Measurements from ENCODE around the gene CEP128. TPM values are rescaled to one million over a fixed set of nuclear protein-coding genes. Genes with fewer than 3 reads are reported as not detected.

CEP128 gene
- total RNA-seq, 1 experiment from 2014 or later = 27.3 TPM

DNA sequence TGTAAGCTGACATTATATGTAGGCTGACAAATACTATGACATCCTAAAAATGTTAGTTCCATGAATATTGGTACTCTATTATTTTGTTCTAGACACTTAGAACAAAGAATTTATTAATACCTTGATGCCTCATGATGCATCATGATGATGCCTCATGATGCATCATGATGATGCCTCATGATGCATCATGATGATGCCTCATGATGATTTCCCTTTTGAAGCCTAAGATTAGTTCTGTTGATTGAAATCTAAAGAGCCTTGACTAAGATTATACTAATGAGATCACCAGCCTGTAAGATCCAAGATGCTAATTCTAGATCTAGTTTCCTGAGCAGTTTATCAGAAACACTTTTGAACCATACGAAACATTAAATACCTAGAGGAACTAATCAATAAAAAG is 4.6 kb upstream of the CEP128 start:
- POLR2A ChIA-PET (ENCODE audit: low non-redundant PET) = no interaction called here
- Histone ChIP-seq H3K27me3 (replicated peaks; ENCODE audit: insufficient read depth, low read depth, low read length, poor library complexity) (peaks cover 19% of the 10 kb centered on the region), H3K9me3 (ENCODE audit: low read depth, low read length, poor library complexity, severe bottlenecking) (no peaks in the 10 kb centered on the region), H3K4me1 (ENCODE audit: insufficient read depth, low read length, poor library complexity, severe bottlenecking) (no peaks in the 10 kb centered on the region), H3K27ac (ENCODE audit: low read depth, low read length, poor library complexity, severe bottlenecking) (no peak overlapping the region), H3K36me3 (ENCODE audit: insufficient read depth, low read length, poor library complexity, severe bottlenecking) (no peaks in the 10 kb centered on the region), H3K4me3 (ENCODE audit: low read depth, low read length, poor library complexity, severe bottlenecking) (no peak overlapping the region)
- CTCF ChIA-PET = no interaction called here
- no peak for DNase-seq (ENCODE audit: low spot score)
- TF ChIP-seq EZH2 (IDR thresholded peaks at IDR 0.05; ENCODE audit: borderline replicate concordance, low read depth, low read length, poor library complexity, severe bottlenecking) = no peak
- TF ChIP-seq, protein P1, sequence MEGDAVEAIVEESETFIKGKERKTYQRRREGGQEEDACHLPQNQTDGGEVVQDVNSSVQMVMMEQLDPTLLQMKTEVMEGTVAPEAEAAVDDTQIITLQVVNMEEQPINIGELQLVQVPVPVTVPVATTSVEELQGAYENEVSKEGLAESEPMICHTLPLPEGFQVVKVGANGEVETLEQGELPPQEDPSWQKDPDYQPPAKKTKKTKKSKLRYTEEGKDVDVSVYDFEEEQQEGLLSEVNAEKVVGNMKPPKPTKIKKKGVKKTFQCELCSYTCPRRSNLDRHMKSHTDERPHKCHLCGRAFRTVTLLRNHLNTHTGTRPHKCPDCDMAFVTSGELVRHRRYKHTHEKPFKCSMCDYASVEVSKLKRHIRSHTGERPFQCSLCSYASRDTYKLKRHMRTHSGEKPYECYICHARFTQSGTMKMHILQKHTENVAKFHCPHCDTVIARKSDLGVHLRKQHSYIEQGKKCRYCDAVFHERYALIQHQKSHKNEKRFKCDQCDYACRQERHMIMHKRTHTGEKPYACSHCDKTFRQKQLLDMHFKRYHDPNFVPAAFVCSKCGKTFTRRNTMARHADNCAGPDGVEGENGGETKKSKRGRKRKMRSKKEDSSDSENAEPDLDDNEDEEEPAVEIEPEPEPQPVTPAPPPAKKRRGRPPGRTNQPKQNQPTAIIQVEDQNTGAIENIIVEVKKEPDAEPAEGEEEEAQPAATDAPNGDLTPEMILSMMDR (conservative IDR thresholded peaks at IDR 0.05; ENCODE audit: low read depth, low read length) = no peak
- intact Hi-C loops (cut with micrococcal nuclease; ENCODE audit: unreplicated experiment) = no loop called here
- no TSS peak for BruUV-seq (replicated peaks)

DNA sequence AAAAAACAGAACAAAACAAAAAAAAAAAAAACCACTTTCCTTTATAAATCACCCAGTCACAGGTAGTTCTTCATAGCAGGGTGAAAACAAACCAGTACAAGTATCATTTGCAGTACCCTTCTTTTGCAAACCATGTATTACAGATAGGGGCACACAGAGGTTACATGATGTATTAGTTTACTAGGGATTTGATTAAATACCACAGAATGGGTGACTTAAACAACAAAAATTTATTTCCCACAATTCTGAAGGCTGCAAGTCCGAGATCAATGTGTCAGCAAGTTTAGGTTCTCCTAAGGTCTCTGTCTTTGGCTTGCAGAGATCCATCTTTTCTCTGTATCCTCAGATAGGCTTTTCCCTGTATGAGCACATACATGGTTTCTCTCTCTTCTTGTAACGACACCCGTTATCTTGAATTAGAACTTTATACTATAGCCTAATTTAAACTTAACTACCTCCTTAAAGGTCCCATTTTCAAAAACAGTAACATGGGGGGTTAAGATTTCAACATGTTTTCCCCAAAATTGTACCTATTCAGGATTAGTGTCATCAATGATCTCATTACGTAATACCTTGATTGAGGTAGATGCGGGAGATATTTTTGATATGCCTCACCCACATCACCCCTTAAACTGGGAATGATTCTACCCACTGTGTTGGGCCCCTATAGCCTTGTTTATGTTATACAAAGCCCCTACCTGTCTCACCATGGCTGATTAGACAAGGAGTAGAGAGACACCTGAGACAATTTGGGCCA is 3.5 kb upstream of the CEP128 start:
- Histone ChIP-seq H3K27me3 (replicated peaks; ENCODE audit: insufficient read depth, low read depth, low read length, poor library complexity) (peaks cover 7% of the 10 kb centered on the region), H3K36me3 (ENCODE audit: insufficient read depth, low read length, poor library complexity, severe bottlenecking) (no peaks in the 10 kb centered on the region), H3K9me3 (ENCODE audit: low read depth, low read length, poor library complexity, severe bottlenecking) (no peaks in the 10 kb centered on the region), H3K4me3 (ENCODE audit: low read depth, low read length, poor library complexity, severe bottlenecking) (no peak overlapping the region), H3K4me1 (ENCODE audit: insufficient read depth, low read length, poor library complexity, severe bottlenecking) (peaks cover 3% of the 10 kb centered on the region), H3K27ac (ENCODE audit: low read depth, low read length, poor library complexity, severe bottlenecking) (no peak overlapping the region)
- TF ChIP-seq EZH2 (IDR thresholded peaks at IDR 0.05; ENCODE audit: borderline replicate concordance, low read depth, low read length, poor library complexity, severe bottlenecking) = no peak
- TF ChIP-seq, protein P1 (conservative IDR thresholded peaks at IDR 0.05; ENCODE audit: low read depth, low read length) = no peak
- intact Hi-C loops (cut with micrococcal nuclease; ENCODE audit: unreplicated experiment) = no loop called here
- CTCF ChIA-PET = no interaction called here
- POLR2A ChIA-PET (ENCODE audit: low non-redundant PET) = no interaction called here
- BruUV-seq (replicated peaks) = no TSS peak
- DNase-seq (ENCODE audit: low spot score) = no peak

DNA sequence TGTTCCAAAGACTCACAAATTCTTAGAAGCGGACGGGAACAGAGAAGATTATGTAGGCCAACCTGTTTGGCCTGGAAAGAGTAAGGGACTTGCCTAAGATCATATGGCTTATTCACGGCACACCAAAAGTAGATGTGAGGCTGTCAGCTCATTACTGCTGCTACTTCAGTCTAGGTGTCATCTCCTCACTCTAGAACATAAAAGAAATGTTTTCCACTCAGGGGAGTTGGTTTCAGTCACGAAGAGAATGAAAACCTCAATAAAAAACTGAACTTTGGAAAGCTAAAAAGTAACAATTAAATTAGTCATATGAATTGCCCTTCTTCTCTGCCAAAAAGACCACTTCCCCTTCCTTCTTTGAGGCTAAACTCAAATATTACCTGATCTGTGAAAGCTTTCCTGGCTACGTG is 658 bp upstream of the CEP128 start:
- ChIA-PET POLR2A (ENCODE audit: low non-redundant PET) (no interaction called here), CTCF (no interaction called here)
- peak overlapping the region; percentile 18 for H3K27ac ChIP-seq (ENCODE audit: low read depth, low read length, poor library complexity, severe bottlenecking)
- no peaks in the 10 kb centered on the region for H3K27me3 ChIP-seq (replicated peaks; ENCODE audit: insufficient read depth, low read depth, low read length, poor library complexity)
- no peak for TF ChIP-seq EZH2 (IDR thresholded peaks at IDR 0.05; ENCODE audit: borderline replicate concordance, low read depth, low read length, poor library complexity, severe bottlenecking)
- TF ChIP-seq, protein P1 (conservative IDR thresholded peaks at IDR 0.05; ENCODE audit: low read depth, low read length) = no peak
- H3K36me3 ChIP-seq (ENCODE audit: insufficient read depth, low read length, poor library complexity, severe bottlenecking) = no peaks in the 10 kb centered on the region
- intact Hi-C loops (cut with micrococcal nuclease; ENCODE audit: unreplicated experiment) = no loop called here
- DNase-seq (ENCODE audit: low spot score) = no peak
- no TSS peak for BruUV-seq (replicated peaks)
- H3K4me1 ChIP-seq (ENCODE audit: insufficient read depth, low read length, poor library complexity, severe bottlenecking) = peaks cover 4% of the 10 kb centered on the region
- H3K9me3 ChIP-seq (ENCODE audit: low read depth, low read length, poor library complexity, severe bottlenecking) = no peaks in the 10 kb centered on the region
- peak overlapping the region; percentile 83 for H3K4me3 ChIP-seq (ENCODE audit: low read depth, low read length, poor library complexity, severe bottlenecking)

All from A673 (cell line).